UCSD-AML1 (cell line): Measurements from ENCODE around the gene CWH43.
"Not testable (repeated sequence)": the region's sequence is repeated elsewhere in the genome, so short reads cannot be mapped to it uniquely, and the experiment has no call there.

Experiments used
- DNase-seq: peaks from one replicate; lab custom pipeline; 2025; ENCODE audit not compliant: unreplicated experiment; lab: John Stamatoyannopoulos, UW

The CWH43 gene

GRCh38 chr4:48985976-48986653 lies at the start of gene CWH43:
TSS of gene CWH43 (plus strand) at chr4:48986275. CDS start at chr4:48986430, 155 bp downstream.
- no peak for DNase-seq

- no peak for DNase-seq
These were observed 49.0 kb upstream of the CWH43 start for GRCh38 chr4:48937033-48937432.

GRCh38 chr4:48938831-48939230 lies 47.2 kb upstream of the CWH43 start:
- no peak for DNase-seq

- DNase-seq, result no peak
These were observed 46.3 kb upstream of the CWH43 start for GRCh38 chr4:48939785-48940184.

- DNase-seq, result no peak
These were observed 42.7 kb upstream of the CWH43 start for GRCh38 chr4:48943387-48943786.

GRCh38 chr4:48944252-48944651 lies 41.8 kb upstream of the CWH43 start:
- no peak for DNase-seq

- peak; percentile 10 for DNase-seq
These were observed 41.3 kb upstream of the CWH43 start for GRCh38 chr4:48944756-48945241.

- no peak for DNase-seq
These were observed 40.1 kb upstream of the CWH43 start for GRCh38 chr4:48945981-48946380.

GRCh38 chr4:48947731-48948130 lies 38.3 kb upstream of the CWH43 start:
- DNase-seq, result no peak

GRCh38 chr4:48949086-48949485 lies 37.0 kb upstream of the CWH43 start:
- DNase-seq, result no peak

- DNase-seq, result no peak
These were observed 36.4 kb upstream of the CWH43 start for GRCh38 chr4:48949518-48950219.

- no peak for DNase-seq
These were observed 31.8 kb upstream of the CWH43 start for GRCh38 chr4:48954314-48954713.

GRCh38 chr4:48957366-48957765 lies 28.7 kb upstream of the CWH43 start:
- not testable (repeated sequence) for DNase-seq

- no peak for DNase-seq
These were observed 27.5 kb upstream of the CWH43 start for GRCh38 chr4:48958582-48958981.

- no peak for DNase-seq
These were observed 25.0 kb upstream of the CWH43 start for GRCh38 chr4:48960988-48961635.

GRCh38 chr4:48962636-48963035 lies 23.4 kb upstream of the CWH43 start:
- no peak for DNase-seq

GRCh38 chr4:48963042-48963679 lies 22.9 kb upstream of the CWH43 start:
- DNase-seq, result peak; percentile 41

GRCh38 chr4:48967101-48967500 lies 19.0 kb upstream of the CWH43 start:
- DNase-seq, result no peak

GRCh38 chr4:48967631-48968030 lies 18.4 kb upstream of the CWH43 start:
- DNase-seq, result no peak

- no peak for DNase-seq
These were observed 17.3 kb upstream of the CWH43 start for GRCh38 chr4:48968814-48969213.

GRCh38 chr4:48970471-48970921 lies 15.6 kb upstream of the CWH43 start:
- no peak for DNase-seq
